Activated T-cell treated with anti-CD3 and anti-CD28 coated beads, Interleukin-2, amount 50 U/mL, for 24 hours (primary cell): Measurements from ENCODE around the gene XBP1.
"Not testable (repeated sequence)": the region's sequence is repeated elsewhere in the genome, so short reads cannot be mapped to it uniquely, and the experiment has no call there.

ENCODE experiments used
- DNase-seq: peaks from one replicate; pipeline ENCODE4 v3.0.0-alpha.2; 2020
- H3K27ac Mint-ChIP-seq: 2 replicates; pipeline ENCODE4 v1.8.0; 2020; ENCODE audit warnings: mild to moderate bottlenecking, mixed read lengths
- H3K27me3 Mint-ChIP-seq: 2 replicates; pipeline ENCODE4 v1.8.0; 2020; ENCODE audit warnings: mixed read lengths
- H3K36me3 Mint-ChIP-seq: 2 replicates; pipeline ENCODE4 v1.8.0; 2020; ENCODE audit warnings: low read depth, mixed read lengths
- H3K4me1 Mint-ChIP-seq: 2 replicates; pipeline ENCODE4 v1.8.0; 2020; ENCODE audit warnings: low read depth, mixed read lengths
- H3K4me3 Mint-ChIP-seq: 2 replicates; pipeline ENCODE4 v1.8.0; 2020; ENCODE audit warnings: mild to moderate bottlenecking, moderate library complexity, mixed read lengths
- H3K9me3 Mint-ChIP-seq: 2 replicates; pipeline ENCODE4 v1.8.0; 2020; ENCODE audit warnings: mixed read lengths

The XBP1 gene

DNA sequence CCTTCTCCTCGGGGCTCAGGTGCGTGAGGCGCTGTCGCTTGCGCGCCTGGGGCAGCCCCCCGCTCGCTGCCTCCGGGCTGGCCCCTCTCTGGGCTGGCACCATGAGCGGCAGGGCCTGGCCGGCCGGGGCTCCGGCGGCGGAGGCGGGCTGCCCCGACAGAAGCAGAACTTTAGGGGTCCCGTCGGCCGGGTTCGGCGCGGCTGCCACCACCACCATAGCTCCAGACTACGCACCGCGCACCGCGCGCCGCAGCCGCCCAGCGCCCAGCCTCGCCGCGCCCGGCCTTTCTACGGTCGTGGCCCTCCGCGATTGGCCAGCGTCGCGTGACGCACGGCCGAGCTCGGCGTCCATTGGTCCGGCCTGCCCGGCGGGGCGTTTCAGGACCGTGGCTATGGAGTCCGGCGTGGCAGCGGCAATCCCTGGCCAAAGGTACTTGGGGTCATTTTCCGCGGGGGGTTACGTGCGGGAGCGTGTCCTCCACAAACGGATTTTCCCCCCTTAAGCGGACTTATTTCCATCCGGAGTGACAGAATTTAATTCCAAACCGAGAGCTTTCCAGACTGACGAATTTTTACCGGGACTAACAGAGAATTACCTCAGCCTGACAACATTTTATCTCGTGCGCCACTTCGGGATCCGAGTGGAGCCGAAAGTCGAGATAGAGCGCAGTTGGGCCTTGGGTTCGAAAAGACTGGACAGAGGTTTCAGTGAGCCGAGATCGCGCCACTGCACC, at the start of gene XBP1:
Gene XBP1 (minus strand): TSS at position 262 of the 734 bp plus-strand sequence.
- H3K4me3 Mint-ChIP-seq, result peak within 1 kb of the TSS; percentile 86
- H3K27me3 Mint-ChIP-seq, result no peaks in the 10 kb centered on the region
- no peaks in the 10 kb centered on the region for H3K9me3 Mint-ChIP-seq
- peaks cover 51% of the 10 kb centered on the region for H3K4me1 Mint-ChIP-seq
- peak; percentile 94 for DNase-seq
- H3K36me3 Mint-ChIP-seq, result peaks cover 72% of the 10 kb centered on the region
- peak within 1 kb of the TSS; percentile 98 for H3K27ac Mint-ChIP-seq

DNA sequence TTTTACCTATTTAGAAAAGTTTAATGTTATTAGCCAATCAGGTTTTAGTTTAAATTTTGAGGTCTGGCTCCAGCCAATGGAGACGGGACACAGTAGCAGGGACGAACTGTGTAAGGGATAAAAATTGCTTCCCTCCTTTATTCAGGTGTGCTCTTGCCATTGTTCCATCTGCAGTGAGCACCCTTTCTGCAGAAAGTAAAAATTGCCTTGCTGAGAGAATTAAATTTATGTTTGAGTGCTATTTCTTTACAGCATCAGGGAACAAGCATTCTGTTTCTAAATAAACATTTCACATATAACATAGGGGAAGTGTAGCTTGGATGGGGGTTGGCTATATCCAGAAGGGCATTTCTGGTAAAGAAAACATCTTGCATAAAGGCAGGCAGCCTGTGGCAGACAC, 46.6 kb upstream of the XBP1 start:
- no peak overlapping the region for H3K4me3 Mint-ChIP-seq

DNA sequence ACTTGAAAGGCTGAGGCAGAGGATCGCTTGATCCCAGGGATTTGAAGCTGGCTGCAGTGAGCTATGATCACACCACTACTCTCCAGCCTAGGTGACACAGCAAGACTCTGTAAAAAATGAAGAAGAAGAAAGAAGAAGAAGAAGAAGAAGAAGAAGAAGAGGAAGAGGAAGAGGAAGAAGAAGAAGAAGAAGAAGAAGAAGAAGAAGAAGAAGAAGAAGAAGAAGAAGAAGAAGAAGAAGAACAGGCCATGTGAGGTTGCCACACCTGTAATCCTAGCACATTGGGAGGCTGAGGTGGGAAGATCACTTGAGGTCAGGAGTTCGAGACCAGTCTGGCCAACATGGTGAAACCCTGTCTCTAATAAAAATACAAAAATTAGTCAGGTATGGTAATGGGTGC, 43.9 kb upstream of the XBP1 start:
- not testable (repeated sequence) for H3K9me3 Mint-ChIP-seq, H3K4me3 Mint-ChIP-seq, H3K27ac Mint-ChIP-seq, H3K4me1 Mint-ChIP-seq, H3K27me3 Mint-ChIP-seq, DNase-seq, H3K36me3 Mint-ChIP-seq

More for the DNA sequence above, 46.6 kb upstream of the XBP1 start:
- Mint-ChIP-seq H3K27me3 (no peaks in the 10 kb centered on the region), H3K9me3 (peaks cover 7% of the 10 kb centered on the region), H3K36me3 (peaks cover 2% of the 10 kb centered on the region), H3K27ac (no peak overlapping the region), H3K4me1 (no peaks in the 10 kb centered on the region)
- DNase-seq, result no peak

DNA sequence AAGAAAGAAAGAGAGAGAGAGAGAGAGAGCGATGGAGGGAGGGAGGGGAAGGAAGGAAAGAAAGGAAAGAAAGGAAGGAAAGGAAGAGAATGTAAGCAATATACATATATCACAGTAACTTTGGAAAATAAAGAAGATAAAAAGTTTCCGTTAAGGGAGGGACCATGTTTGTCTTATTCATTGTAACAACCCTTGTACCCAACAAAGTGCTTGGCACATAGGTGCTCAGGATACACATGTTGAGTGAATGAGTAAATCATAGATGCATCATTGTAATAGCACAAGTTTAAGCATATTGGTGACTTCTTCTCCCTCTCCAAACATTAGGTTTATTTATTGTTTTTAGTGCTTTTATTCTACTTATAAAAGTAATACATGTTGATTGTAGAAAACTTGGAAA, 43.3 kb upstream of the XBP1 start:
- Mint-ChIP-seq H3K4me3 (no peak overlapping the region), H3K27me3 (no peaks in the 10 kb centered on the region), H3K36me3 (peaks cover 2% of the 10 kb centered on the region), H3K9me3 (peaks cover 7% of the 10 kb centered on the region), H3K4me1 (no peaks in the 10 kb centered on the region), H3K27ac (no peak overlapping the region)
- DNase-seq, result no peak

DNA sequence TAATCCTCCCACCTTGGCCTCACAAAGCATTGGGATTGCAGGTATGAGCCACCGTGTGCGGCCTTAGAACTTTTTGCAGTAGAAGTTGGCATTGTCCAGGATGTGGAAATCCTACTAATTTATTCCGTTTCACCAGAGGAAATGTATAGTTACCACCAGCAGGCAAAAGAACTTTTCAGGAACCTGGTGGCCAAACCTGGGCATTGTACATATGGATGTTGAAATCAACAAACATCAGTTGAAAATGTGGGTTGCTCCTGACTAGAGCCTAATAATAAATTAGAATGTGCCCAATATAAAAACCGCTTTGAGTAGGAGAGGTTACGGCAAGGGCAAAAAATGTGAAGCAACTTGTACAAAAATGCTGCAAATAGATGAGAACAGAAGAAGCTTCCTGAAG, 40.7 kb upstream of the XBP1 start:
- no peak overlapping the region for H3K27ac Mint-ChIP-seq
- H3K36me3 Mint-ChIP-seq, result no peaks in the 10 kb centered on the region
- H3K4me3 Mint-ChIP-seq, result no peak overlapping the region
- no peak for DNase-seq
- H3K4me1 Mint-ChIP-seq, result no peaks in the 10 kb centered on the region
- H3K9me3 Mint-ChIP-seq, result peaks cover 2% of the 10 kb centered on the region
- no peaks in the 10 kb centered on the region for H3K27me3 Mint-ChIP-seq

DNA sequence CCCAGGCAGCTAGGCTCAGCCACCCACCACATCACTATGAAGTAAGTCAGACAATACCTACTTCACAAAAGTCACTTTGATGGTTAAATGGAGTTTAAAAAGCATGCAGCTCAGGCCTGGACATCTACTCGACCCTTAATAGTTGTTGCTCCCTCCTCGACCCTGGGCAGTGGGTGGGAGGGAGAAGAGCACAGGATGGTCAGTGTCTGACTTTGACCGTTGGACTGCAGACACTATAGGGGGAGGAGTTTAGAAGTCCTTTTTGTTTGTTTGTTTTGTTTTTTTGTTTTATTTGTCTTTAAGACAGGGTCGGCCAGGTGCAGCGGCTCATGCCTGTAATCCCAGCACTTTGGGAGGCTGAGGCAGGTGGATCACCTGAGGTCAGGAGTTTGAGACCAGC, 38.6 kb upstream of the XBP1 start:
- no peaks in the 10 kb centered on the region for H3K9me3 Mint-ChIP-seq
- no peaks in the 10 kb centered on the region for H3K27me3 Mint-ChIP-seq
- no peak overlapping the region for H3K27ac Mint-ChIP-seq
- H3K4me3 Mint-ChIP-seq, result no peak overlapping the region
- H3K4me1 Mint-ChIP-seq, result no peaks in the 10 kb centered on the region
- H3K36me3 Mint-ChIP-seq, result peaks cover 4% of the 10 kb centered on the region
- DNase-seq, result no peak

DNA sequence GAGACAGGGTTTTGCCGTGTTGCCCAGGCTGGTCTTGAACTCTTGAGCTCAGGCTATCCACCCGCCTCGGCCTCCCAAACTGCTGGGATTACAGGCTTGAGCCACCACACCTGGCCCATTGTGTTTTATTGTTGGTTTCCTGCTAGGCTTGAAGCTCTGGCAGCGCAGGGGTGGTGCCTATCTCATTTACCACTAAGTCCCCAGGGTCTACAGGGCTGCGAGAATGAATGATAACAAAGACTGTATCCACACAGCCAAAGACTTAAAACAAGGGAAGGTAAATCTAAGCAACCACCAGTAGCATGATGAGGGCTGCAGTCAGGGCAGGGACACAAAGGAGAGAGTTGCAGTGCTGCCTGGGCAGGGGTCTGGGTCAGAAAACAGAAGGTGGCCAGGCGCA, 37.3 kb upstream of the XBP1 start:
- Mint-ChIP-seq H3K4me1 (peaks cover 6% of the 10 kb centered on the region), H3K9me3 (no peaks in the 10 kb centered on the region), H3K4me3 (no peak overlapping the region), H3K27ac (no peak overlapping the region), H3K27me3 (no peaks in the 10 kb centered on the region), H3K36me3 (peaks cover 7% of the 10 kb centered on the region)
- DNase-seq, result no peak

DNA sequence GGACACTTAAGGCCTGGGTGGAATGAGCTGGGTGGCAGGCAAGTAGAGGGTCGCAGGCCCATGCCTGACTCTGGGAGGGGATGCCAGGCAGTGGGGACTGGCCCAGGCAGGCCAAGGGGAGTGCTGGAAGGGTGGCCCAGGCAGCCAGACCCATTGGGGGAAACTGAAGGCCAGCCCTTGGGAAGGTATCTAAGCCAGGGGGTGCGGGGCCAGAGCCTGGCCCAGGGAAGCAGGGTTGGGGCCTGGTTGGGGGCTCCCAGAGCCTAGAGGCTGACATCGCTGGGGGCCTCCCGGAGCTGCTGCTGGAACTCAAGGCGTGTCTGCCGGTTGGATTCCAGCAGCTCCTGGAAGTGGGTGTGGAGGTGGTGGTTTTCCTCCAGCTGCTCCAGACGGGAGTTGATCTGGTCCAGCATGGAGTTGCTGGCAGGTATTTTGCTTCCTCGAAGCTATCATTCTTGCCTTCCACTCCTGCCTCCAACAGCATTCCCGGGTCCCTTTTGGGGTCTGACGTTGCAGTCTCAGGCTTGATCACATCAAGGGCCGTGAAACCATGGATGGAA, 35.3 kb upstream of the XBP1 start:
- Mint-ChIP-seq H3K9me3 (no peaks in the 10 kb centered on the region), H3K27ac (no peak overlapping the region), H3K4me1 (peaks cover 6% of the 10 kb centered on the region), H3K36me3 (peaks cover 9% of the 10 kb centered on the region), H3K27me3 (no peaks in the 10 kb centered on the region), H3K4me3 (no peak overlapping the region)
- no peak for DNase-seq

DNA sequence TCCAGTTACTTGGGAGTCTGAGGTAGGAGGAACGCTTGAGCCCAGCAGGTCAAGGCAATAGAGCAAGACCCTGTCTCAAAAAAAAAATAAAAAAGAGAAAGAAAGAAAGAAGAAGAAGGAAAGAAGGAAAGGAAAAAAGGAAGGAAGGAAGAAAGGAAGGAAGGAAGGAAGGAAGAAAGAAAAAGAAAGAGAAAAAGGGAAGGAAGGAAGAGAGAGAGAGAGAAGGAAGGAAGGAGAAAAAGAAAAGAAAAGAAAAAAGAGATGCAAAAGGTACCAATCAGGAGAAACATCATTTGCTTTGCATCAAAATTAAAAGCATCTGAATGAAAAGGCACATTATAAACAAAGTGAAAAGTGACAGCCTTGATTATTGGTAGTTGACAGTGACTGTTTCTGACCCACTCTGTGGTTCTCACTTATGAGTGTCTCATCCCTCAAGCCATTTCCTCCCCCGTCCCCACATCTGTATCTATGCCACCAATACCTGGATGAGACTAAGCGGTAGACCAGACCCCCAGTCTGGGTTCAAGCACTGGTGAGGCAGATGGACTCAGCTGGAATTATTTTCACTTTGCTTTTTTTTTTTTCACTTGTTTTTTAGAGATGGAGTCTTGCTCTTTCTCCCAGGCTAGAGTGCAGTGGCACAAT, 33.0 kb upstream of the XBP1 start:
- DNase-seq, result no peak
- H3K9me3 Mint-ChIP-seq, result no peaks in the 10 kb centered on the region
- H3K27me3 Mint-ChIP-seq, result no peaks in the 10 kb centered on the region
- H3K4me1 Mint-ChIP-seq, result peaks cover 14% of the 10 kb centered on the region
- H3K27ac Mint-ChIP-seq, result no peak overlapping the region
- H3K4me3 Mint-ChIP-seq, result no peak overlapping the region
- H3K36me3 Mint-ChIP-seq, result peaks cover 12% of the 10 kb centered on the region

DNA sequence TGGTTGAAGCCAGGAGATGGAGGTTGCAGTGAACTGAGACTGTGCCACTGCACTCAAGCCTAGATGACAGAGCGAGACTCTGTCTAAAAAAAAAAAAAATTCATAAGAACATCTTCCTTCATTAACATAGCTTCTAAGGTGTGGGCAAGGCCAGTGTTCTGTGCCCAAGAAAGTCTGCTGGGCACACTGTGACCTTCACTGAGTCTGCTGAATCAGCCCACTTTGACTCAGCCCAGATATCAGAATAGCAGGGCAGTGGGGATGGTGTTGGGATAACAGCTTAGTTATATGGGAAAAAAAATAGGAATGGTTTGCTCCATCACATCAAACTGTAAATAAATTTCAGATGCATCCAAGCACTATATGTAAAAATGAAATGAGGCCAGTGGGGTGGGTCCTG, 32.4 kb upstream of the XBP1 start:
- no peak overlapping the region for H3K4me3 Mint-ChIP-seq
- H3K27me3 Mint-ChIP-seq, result no peaks in the 10 kb centered on the region
- H3K36me3 Mint-ChIP-seq, result peaks cover 13% of the 10 kb centered on the region
- H3K9me3 Mint-ChIP-seq, result no peaks in the 10 kb centered on the region
- H3K27ac Mint-ChIP-seq, result no peak overlapping the region
- H3K4me1 Mint-ChIP-seq, result peaks cover 17% of the 10 kb centered on the region
- no peak for DNase-seq

DNA sequence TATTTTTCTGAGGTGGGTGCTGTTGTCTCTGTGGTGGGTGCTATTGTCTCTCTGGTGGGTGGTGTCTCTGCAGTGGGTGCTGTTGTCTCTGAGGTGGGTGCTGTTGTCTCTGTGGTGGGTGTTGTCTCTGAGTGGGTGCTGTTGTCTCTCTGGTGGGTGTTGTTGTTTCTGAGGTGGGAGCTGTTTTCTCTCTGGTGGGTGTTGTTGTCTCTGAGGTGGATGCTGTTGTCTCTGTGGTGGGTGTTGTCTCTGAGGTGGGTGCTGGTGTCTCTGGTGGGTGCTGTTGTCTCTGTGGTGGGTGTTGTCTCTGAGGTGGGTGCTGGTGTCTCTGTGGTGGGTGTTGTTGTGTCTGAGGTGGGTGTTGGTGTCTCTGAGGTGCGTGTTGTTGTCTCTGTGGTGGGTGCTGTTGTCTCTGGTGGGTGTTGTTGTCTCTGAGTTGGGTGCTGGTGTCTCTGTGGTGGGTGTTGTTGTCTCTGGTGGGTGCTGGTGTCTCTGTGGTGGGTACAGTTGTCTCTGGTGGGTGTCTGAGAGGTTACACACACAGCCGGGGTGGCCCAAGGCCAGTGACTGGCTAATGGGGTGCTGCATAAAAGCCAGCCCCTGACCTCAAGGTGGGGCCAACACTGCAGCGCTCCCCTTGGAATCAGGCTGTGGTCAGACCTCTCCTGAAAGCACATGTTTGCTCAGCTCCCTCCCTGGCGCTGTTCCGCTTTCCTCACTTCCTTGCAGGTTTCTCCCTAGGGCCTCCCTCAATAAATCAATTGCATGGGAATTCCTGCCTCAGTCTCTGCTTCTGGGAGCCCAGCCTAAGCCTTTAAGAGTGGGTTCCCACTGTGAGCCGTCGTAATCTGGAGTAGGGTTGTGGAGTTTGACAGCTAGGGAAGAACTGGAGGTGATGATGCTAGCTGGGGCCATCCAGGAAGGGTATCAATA, 31.0 kb upstream of the XBP1 start:
- no peak overlapping the region for H3K4me3 Mint-ChIP-seq
- H3K9me3 Mint-ChIP-seq, result no peaks in the 10 kb centered on the region
- peaks cover 17% of the 10 kb centered on the region for H3K4me1 Mint-ChIP-seq
- H3K27me3 Mint-ChIP-seq, result no peaks in the 10 kb centered on the region
- H3K27ac Mint-ChIP-seq, result no peak overlapping the region
- no peak for DNase-seq
- H3K36me3 Mint-ChIP-seq, result peaks cover 16% of the 10 kb centered on the region

DNA sequence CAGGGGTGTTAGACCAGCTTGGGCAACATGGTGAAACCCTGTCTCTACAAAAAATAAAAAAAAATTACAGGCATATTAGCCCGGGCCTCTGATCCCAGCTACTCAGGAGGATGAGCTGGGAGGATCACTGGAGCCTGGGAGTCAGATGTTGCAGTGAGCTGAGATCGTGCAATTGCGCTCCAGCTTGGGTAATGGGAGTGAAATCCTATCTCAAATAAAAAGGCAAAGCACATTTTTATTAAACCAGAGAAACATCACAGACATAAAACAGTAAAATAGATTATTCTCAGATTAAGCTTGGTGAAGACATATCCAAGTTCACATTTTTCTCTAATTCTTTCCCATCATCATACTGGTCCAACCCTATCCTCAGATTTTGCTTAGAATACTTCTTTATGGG, 30.1 kb upstream of the XBP1 start:
- Mint-ChIP-seq H3K36me3 (peaks cover 18% of the 10 kb centered on the region), H3K4me1 (peaks cover 19% of the 10 kb centered on the region), H3K27me3 (no peaks in the 10 kb centered on the region), H3K27ac (no peak overlapping the region), H3K4me3 (no peak overlapping the region), H3K9me3 (no peaks in the 10 kb centered on the region)
- DNase-seq, result no peak

DNA sequence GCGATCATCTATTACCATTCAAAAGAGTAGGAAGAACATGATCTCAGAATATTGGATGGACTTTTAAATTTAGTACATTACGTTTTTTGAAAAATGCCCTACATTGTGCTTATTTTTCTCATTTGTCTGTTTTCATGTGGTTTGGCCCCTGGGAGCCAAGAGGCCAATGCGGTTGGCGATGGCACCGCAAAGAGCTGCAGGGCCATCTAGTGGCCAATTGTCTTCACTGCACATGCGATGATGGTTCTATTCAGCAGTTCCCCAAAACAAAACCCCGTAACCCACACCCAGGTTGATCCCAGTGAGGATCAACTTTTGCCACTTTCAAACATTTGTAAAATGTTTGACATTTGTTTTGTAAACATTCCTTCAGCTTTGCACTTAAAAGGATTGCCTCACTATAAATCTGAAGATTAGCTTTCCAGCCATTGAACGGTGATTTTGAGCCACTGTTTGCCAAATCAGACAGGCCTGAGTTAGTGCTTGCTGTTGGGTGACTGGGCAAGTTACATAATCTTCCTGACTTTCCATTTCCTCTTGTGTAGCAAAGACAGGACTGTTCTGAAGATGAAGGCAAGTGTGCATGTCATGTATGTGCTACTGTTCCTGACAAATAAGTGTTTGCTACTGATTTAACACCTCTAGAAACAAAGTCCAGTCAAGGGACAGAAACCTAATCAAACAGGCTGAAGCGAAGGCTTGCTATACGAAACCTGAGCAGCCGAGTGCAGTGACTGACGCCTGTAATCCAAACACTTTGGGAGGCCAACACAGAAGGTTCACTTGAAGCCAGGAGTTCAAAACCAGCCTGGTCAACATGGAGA, 29.2 kb upstream of the XBP1 start:
- Mint-ChIP-seq H3K27ac (no peak overlapping the region), H3K9me3 (no peaks in the 10 kb centered on the region), H3K27me3 (no peaks in the 10 kb centered on the region), H3K4me1 (peaks cover 23% of the 10 kb centered on the region), H3K4me3 (no peak overlapping the region), H3K36me3 (peaks cover 19% of the 10 kb centered on the region)
- peak; percentile 79 for DNase-seq

DNA sequence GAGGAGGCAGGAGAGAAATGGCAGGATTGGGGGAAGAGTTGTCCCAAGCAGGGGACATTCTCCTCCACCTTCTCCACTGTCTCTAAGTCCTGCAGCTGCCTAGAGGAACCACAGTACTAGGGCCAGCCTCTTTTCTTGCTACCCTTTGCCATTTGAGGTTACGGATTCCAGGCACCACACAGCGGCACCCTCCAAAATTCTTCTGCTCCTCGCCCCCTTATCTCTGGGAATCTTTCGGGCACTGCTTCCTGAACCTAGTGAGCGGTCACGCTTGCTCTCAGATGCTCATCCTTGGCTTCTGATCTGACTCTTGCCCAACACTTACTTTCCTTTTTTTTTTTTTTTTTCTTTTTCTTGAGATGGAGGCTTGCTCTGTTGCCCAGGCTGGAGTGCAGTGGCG, 26.6 kb upstream of the XBP1 start:
- H3K27ac Mint-ChIP-seq, result no peak overlapping the region
- no peaks in the 10 kb centered on the region for H3K27me3 Mint-ChIP-seq
- peaks cover 34% of the 10 kb centered on the region for H3K4me1 Mint-ChIP-seq
- H3K4me3 Mint-ChIP-seq, result no peak overlapping the region
- no peaks in the 10 kb centered on the region for H3K9me3 Mint-ChIP-seq
- H3K36me3 Mint-ChIP-seq, result peaks cover 20% of the 10 kb centered on the region
- no peak for DNase-seq
